HL-60 (cell line): ENCODE results near the gene OSBPL2.

Experiments used
- CTCF ChIP-seq: IDR thresholded peaks from one replicate; pipeline ENCODE4 v1.5.1; 2011; ENCODE audit warnings: low read length, control low read depth, inconsistent platforms; ENCODE audit not compliant: insufficient read depth
- POLR2AphosphoS5 ChIP-seq: IDR thresholded peaks from 2 replicates; pipeline ENCODE4 v1.6.1; 2012; ENCODE audit warnings: low read depth

- TF ChIP-seq CTCF (no peak), POLR2AphosphoS5 (no peak)
These were observed 85.0 kb downstream of the OSBPL2 start for GRCh38 chr20:62323146-62323979.
